A549 (cell line): ENCODE results near the gene IQGAP2. TPM values are rescaled to one million over a fixed set of nuclear protein-coding genes. Genes with fewer than 3 reads are reported as not detected.

Experiments used
- ATAC-seq, 2 experiments: fragments of 200-7000 bp in 1 of 2; fragments of >200 bp in 1 of 2; cut with Nextera tagmentation in 1 of 2; cut with Tn5 transposase in 1 of 2; 3 replicates each; pipeline versions ENCODE4 v1.8.0 to v1.9.1; 2018 to 2020; ENCODE audit warnings: mild to moderate bottlenecking in 1 of 2, moderate library complexity in 1 of 2
- CTCF ChIA-PET: fragments of 300-600 bp; sonication (Branson Sonifier 250); formaldehyde crosslinking; extraction: SDS; loops from one replicate; lab custom pipeline; 2021; ENCODE audit warnings: antibody characterized with exemption, inconsistent platforms; lab: Yijun Ruan, JAX
- POLR2A ChIA-PET: fragments of 350-600 bp; formaldehyde crosslinking; extraction: SDS; loops from one replicate; lab custom pipeline; 2021; ENCODE audit warnings: antibody characterized with exemption, inconsistent platforms; lab: Yijun Ruan, JAX
- DNase-seq, 2 experiments: peaks; one replicate each; pipeline versions ENCODE4 v3.0.0 to v3.0.0-alpha.2; 2011 to 2016; ENCODE audit warnings: low read depth in 1 of 2, low spot score in 1 of 2
- FAIRE-seq: peaks from 2 replicates; lab custom pipeline; 2011; peaks lifted over from hg19 to GRCh38; lab: Jason Lieb, UNC
- H3K27ac ChIP-seq, 2 experiments: fragments of >200 bp; sonication (Bioruptor Twin); formaldehyde crosslinking; 3 replicates each; pipeline ENCODE4 v1.5.1; 2016 to 2017
- H3K4me1 ChIP-seq: fragments of >200 bp; sonication (Bioruptor Twin); formaldehyde crosslinking; 3 replicates; pipeline ENCODE4 v1.6.1; 2016
- H3K4me2 ChIP-seq: fragments of >200 bp; sonication (Bioruptor Twin); formaldehyde crosslinking; 3 replicates; pipeline ENCODE4 v1.6.1; 2016
- H3K4me3 ChIP-seq: fragments of >200 bp; sonication (Bioruptor Twin); formaldehyde crosslinking; 3 replicates; pipeline ENCODE4 v1.5.1; 2016
- H3K9me3 ChIP-seq: fragments of >200 bp; sonication (Bioruptor Twin); formaldehyde crosslinking; 3 replicates; pipeline ENCODE4 v1.6.1; 2016
- EHF ChIP-seq: fragments of 250-450 bp; sonication (Bioruptor Pico); IDR thresholded peaks from 2 replicates; pipeline ENCODE4 v1.5.0; 2020; ENCODE audit warnings: mild to moderate bottlenecking
- EP300 ChIP-seq, 2 experiments: fragments of >200 bp; sonication (Bioruptor Twin); formaldehyde crosslinking; IDR thresholded peaks; 2 replicates in 1 of 2; 3 replicates in 1 of 2; pipeline ENCODE4 v1.6.1; 2016 to 2017
- FOSB ChIP-seq: fragments of 250-450 bp; sonication (Bioruptor Pico); IDR thresholded peaks from 2 replicates; pipeline ENCODE4 v1.5.0; 2020; ENCODE audit warnings: mild to moderate bottlenecking, moderate library complexity
- FOSL2 ChIP-seq, 2 experiments: fragments of 450-650 bp in 1 of 2; fragments of >200 bp in 1 of 2; sonication (Bioruptor Twin) in 1 of 2; formaldehyde crosslinking; IDR thresholded peaks; 2 replicates each; pipeline versions ENCODE4 v1.5.0 to v1.6.1; 2016 to 2020; ENCODE audit warnings: mild to moderate bottlenecking in 1 of 2, moderate library complexity in 1 of 2
- HDAC2 ChIP-seq: fragments of 200-600 bp; sonication (generic); IDR thresholded peaks from 2 replicates; pipeline ENCODE4 v1.6.1; 2016
- HOXB13 ChIP-seq: fragments of 250-450 bp; sonication (Bioruptor Pico); IDR thresholded peaks from 2 replicates; pipeline ENCODE4 v1.5.0; 2020; ENCODE audit warnings: low read depth, mild to moderate bottlenecking, moderate library complexity
- HOXB5 ChIP-seq: fragments of 250-450 bp; sonication (Bioruptor Pico); IDR thresholded peaks from 2 replicates; pipeline ENCODE4 v1.5.0; 2020; ENCODE audit warnings: mild to moderate bottlenecking, moderate library complexity
- KDM1A ChIP-seq: fragments of 200-600 bp; sonication (generic); IDR thresholded peaks from 2 replicates; pipeline ENCODE4 v1.6.1; 2016; ENCODE audit warnings: low read depth, mild to moderate bottlenecking
- KDM5A ChIP-seq: fragments of 200-600 bp; sonication (generic); IDR thresholded peaks from 2 replicates; pipeline ENCODE4 v1.6.1; 2016; ENCODE audit warnings: antibody characterized with exemption, mild to moderate bottlenecking
- MAFK ChIP-seq: fragments of 450-650 bp; IDR thresholded peaks from 2 replicates; pipeline ENCODE4 v1.6.1; 2014; ENCODE audit not compliant: partially characterized antibody
- NFE2L2 ChIP-seq: fragments of 150-350 bp; conservative IDR thresholded peaks from 2 replicates; pipeline ENCODE4 v1.6.1; 2014; ENCODE audit warnings: low read length
- NPAS2 ChIP-seq: fragments of 250-450 bp; sonication (Bioruptor Pico); IDR thresholded peaks from 2 replicates; pipeline ENCODE4 v1.8.0; 2022; ENCODE audit warnings: mild to moderate bottlenecking, moderate library complexity, borderline replicate concordance
- SMC3 ChIP-seq: fragments of >200 bp; sonication (Bioruptor Twin); formaldehyde crosslinking; IDR thresholded peaks from 3 replicates; pipeline ENCODE4 v1.6.1; 2018; ENCODE audit warnings: inconsistent platforms
- ZFP36 ChIP-seq: fragments of 450-650 bp; IDR thresholded peaks from 2 replicates; pipeline ENCODE4 v1.6.1; 2014; ENCODE audit warnings: borderline replicate concordance; ENCODE audit not compliant: partially characterized antibody
- ZNF302 ChIP-seq: fragments of 250-450 bp; sonication (Bioruptor Pico); IDR thresholded peaks from 2 replicates; pipeline ENCODE4 v1.9.0; 2021; ENCODE audit warnings: inconsistent platforms, mild to moderate bottlenecking, moderate library complexity
- WGBS: methylation state at CpG from one replicate; pipeline ENCODE4 v1.1.6; 2017; ENCODE audit errors: missing lambda C conversion rate; 5-methylcytosine and 5-hydroxymethylcytosine counted together
- polyA plus RNA-seq, 4 experiments: library from polyadenylated mRNA; depleted of rRNA in 3 of 4; stranded (reverse); fragments of >200 nt; fragmentation: RNase III in 1 of 4; extraction: RNeasy Plus Mini Kit Qiagen cat#74134 plus additional on column Dnase treatment in 1 of 4; gene quantifications; 2 replicates in 3 of 4; 3 replicates in 1 of 4; pipeline ENCODE4 v1.2.3, GENCODE V29; 2011 to 2017
- TF ChIP-seq, protein P1 (sequence below): IDR thresholded peaks from 2 replicates; pipeline ENCODE4 v1.6.1; 2012
- TF ChIP-seq, protein P2 (sequence below): fragments of 250-450 bp; sonication (Bioruptor Pico); IDR thresholded peaks from 2 replicates; pipeline ENCODE4 v1.5.0; 2020; ENCODE audit warnings: low read depth, mild to moderate bottlenecking, moderate library complexity
- TF ChIP-seq, protein P3 (sequence below): IDR thresholded peaks from 2 replicates; pipeline ENCODE4 v1.6.1; 2012
- TF ChIP-seq, protein P4 (sequence below): fragments of 250-450 bp; sonication (Bioruptor Pico); IDR thresholded peaks from 2 replicates; pipeline ENCODE4 v1.5.0; 2021; ENCODE audit warnings: mild to moderate bottlenecking, moderate library complexity, borderline replicate concordance
- TF ChIP-seq, protein P5 (sequence below): fragments of >200 bp; sonication (Bioruptor Twin); formaldehyde crosslinking; IDR thresholded peaks from 3 replicates; pipeline ENCODE4 v1.6.1; 2016

The IQGAP2 gene
- polyA plus RNA-seq, 2 of the 4 experiments (the other 2 are of a cell fraction), result 5.3 to 10.1 TPM

DNA sequence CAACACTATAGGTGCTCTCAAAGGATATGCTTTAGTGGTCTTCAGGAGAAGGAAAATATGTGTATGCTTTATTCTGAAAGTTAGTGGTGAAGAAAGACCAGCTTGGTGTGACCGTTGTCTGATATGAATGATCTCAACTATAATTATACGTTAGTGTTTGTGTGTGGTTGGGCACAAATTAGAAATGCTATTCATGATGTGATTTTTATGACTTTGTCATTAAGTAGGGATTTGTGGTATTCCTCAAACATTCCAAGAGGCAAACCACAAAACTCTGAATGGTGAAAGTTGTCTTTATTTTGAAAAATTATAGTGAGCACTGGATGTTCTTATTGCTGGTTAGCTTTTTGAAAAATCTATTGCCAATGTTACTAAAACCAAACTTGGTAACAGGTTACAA is 306.7 kb downstream of the IQGAP2 start:
- no peak for ATAC-seq
- WGBS, result 85% methylated on average over 2 of the region's 2 CpGs
- H3K4me3 ChIP-seq, result no peak overlapping the region
- DNase-seq, result no peak
- H3K4me2 ChIP-seq, result no peak overlapping the region
- FAIRE-seq, result no peak
- no peak overlapping the region for H3K27ac ChIP-seq
- CTCF ChIA-PET, result interaction anchor here (1.0 to 1.7 kb wide), 4 partner anchors 9 to 307 kb away, joined by 3 to 6 read pairs (median 4); no protein-coding TSS in a partner anchor
- POLR2A ChIA-PET, result interaction anchor here (0.8 kb wide), 1 partner anchor 110 kb away, joined by 3 read pairs; the partner anchor contains the start of gene F2RL1
- TF ChIP-seq KDM5A, result no peak
- no peak for TF ChIP-seq FOSL2 (IDR thresholded peaks at IDR 0.05)
- no peak for TF ChIP-seq FOSL2 (CRISPR knock-in tag; IDR thresholded peaks at IDR 0.05)
- TF ChIP-seq KDM1A, result no peak
- no peak for TF ChIP-seq EP300 (IDR thresholded peaks at IDR 0.05)
- no peak for TF ChIP-seq ZNF302
- TF ChIP-seq, protein P1, sequence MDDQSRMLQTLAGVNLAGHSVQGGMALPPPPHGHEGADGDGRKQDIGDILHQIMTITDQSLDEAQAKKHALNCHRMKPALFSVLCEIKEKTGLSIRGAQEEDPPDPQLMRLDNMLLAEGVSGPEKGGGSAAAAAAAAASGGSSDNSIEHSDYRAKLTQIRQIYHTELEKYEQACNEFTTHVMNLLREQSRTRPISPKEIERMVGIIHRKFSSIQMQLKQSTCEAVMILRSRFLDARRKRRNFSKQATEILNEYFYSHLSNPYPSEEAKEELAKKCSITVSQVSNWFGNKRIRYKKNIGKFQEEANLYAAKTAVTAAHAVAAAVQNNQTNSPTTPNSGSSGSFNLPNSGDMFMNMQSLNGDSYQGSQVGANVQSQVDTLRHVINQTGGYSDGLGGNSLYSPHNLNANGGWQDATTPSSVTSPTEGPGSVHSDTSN, result no peak
- no peaks in the 10 kb centered on the region for H3K4me1 ChIP-seq
- no peaks in the 10 kb centered on the region for H3K9me3 ChIP-seq

DNA sequence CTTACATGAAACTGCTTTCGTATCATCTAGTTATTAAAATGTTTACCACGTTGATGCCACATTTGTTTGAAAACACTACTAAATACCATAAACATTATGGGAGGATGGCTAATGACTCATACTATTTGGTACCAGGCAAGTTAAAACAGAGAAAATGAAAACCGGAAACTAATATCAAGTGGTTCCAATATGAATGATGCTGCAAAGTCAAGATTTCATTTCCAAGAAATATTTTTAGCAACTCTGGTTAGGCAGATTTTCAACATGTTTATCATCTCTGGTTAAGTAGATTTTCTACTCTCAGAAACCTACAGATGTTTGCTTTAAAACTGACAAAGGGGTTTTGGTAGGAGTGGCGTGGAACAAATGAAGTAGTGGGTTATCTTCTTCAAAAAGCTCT is 307.9 kb downstream of the IQGAP2 start:
- no peak overlapping the region for H3K4me2 ChIP-seq
- DNase-seq (no peak), FAIRE-seq (no peak), ATAC-seq (no peak)
- H3K27ac ChIP-seq, result peak overlapping the region; percentile 4 to 49; a peak in 3 of 6 replicates
- WGBS, result 78% methylated on average over 4 of the region's 4 CpGs
- ChIA-PET POLR2A (interaction anchor here (0.6 kb wide), 1 partner anchor 122 kb away, joined by 6 read pairs; no protein-coding TSS in a partner anchor), CTCF (interaction anchor here (1.5 to 1.7 kb wide), 2 partner anchors 63 to 111 kb away, joined by 5 to 6 read pairs; no protein-coding TSS in a partner anchor)
- no peaks in the 10 kb centered on the region for H3K4me1 ChIP-seq
- H3K9me3 ChIP-seq, result no peaks in the 10 kb centered on the region
- no peak overlapping the region for H3K4me3 ChIP-seq
- TF ChIP-seq, protein P1, result no peak
- TF ChIP-seq SMC3 (no peak), ZFP36 (no peak), NPAS2 (CRISPR knock-in tag) (no peak), HDAC2 (no peak), HOXB13 (CRISPR knock-in tag) (no peak), EHF (CRISPR knock-in tag) (no peak), EP300 (IDR thresholded peaks at IDR 0.05) (no peak), HOXB5 (no peak), ZNF302 (no peak), NFE2L2 (no peak), MAFK (no peak), FOSB (CRISPR knock-in tag) (no peak)
- TF ChIP-seq, protein P2, sequence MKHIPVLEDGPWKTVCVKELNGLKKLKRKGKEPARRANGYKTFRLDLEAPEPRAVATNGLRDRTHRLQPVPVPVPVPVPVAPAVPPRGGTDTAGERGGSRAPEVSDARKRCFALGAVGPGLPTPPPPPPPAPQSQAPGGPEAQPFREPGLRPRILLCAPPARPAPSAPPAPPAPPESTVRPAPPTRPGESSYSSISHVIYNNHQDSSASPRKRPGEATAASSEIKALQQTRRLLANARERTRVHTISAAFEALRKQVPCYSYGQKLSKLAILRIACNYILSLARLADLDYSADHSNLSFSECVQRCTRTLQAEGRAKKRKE (CRISPR knock-in tag), result no peak
- TF ChIP-seq, protein P3, sequence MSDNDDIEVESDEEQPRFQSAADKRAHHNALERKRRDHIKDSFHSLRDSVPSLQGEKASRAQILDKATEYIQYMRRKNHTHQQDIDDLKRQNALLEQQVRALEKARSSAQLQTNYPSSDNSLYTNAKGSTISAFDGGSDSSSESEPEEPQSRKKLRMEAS, result no peak
- TF ChIP-seq, protein P4, sequence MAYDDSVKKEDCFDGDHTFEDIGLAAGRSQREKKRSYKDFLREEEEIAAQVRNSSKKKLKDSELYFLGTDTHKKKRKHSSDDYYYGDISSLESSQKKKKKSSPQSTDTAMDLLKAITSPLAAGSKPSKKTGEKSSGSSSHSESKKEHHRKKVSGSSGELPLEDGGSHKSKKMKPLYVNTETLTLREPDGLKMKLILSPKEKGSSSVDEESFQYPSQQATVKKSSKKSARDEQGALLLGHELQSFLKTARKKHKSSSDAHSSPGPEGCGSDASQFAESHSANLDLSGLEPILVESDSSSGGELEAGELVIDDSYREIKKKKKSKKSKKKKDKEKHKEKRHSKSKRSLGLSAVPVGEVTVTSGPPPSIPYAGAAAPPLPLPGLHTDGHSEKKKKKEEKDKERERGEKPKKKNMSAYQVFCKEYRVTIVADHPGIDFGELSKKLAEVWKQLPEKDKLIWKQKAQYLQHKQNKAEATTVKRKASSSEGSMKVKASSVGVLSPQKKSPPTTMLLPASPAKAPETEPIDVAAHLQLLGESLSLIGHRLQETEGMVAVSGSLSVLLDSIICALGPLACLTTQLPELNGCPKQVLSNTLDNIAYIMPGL, result no peak
- TF ChIP-seq, protein P5, sequence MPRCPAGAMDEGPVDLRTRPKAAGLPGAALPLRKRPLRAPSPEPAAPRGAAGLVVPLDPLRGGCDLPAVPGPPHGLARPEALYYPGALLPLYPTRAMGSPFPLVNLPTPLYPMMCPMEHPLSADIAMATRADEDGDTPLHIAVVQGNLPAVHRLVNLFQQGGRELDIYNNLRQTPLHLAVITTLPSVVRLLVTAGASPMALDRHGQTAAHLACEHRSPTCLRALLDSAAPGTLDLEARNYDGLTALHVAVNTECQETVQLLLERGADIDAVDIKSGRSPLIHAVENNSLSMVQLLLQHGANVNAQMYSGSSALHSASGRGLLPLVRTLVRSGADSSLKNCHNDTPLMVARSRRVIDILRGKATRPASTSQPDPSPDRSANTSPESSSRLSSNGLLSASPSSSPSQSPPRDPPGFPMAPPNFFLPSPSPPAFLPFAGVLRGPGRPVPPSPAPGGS, result no peak
